Activated CD4-positive, alpha-beta T cell treated with anti-CD3 and anti-CD28 coated beads for 1 hour (primary cell): ENCODE measurements around the gene CDKAL1.

ENCODE experiments used
- DNase-seq: peaks from one replicate; pipeline ENCODE4 v3.0.0-alpha.2; 2020

Gene CDKAL1

GRCh38 chr6:20851795-20852194, 317.5 kb downstream of the CDKAL1 start:
- DNase-seq: no peak

- DNase-seq: no peak
These were observed 319.6 kb downstream of the CDKAL1 start for GRCh38 chr6:20853828-20854227.

GRCh38 chr6:20856681-20857288, 322.5 kb downstream of the CDKAL1 start:
- no peak for DNase-seq

GRCh38 chr6:20861481-20861880, 327.2 kb downstream of the CDKAL1 start:
- DNase-seq: no peak

GRCh38 chr6:20866036-20866435, 331.8 kb downstream of the CDKAL1 start:
- no peak for DNase-seq

DNA sequence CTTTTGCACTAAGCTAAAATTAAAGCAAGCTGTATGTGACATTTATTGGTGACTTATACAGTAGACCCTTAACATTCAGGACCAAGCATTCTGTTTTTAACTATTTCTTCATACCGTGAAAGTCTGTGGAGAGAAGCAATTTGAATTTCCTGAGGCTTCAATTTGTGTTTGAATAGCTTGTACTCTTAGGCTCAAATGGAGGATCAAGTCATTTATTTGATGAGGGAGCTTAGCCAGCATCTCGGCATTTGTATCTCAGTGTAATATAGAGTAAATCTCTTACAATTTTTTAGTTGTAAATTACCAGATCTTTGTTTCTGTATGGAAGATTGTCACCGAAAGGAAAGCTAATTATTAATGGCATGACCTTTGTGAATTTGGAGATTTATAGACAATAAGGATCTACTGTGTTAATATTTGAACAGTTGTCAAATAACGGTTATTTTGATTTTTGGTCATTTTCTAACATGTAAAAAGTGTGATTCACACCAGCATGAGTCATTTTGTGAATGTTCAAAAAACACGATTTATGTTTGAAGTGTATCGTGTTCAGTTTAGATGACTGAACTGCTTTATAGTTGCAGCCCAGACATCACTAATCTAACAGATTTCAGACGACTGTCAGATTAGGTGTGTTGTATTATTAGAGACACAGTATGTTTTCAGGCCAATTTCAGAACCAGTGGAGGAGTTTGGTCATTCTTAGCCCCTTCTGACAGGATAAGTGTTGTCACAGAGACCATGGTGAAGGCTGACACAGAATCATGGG, 332.9 kb downstream of the CDKAL1 start:
- no peak for DNase-seq

- no peak for DNase-seq
These were observed 334.3 kb downstream of the CDKAL1 start for GRCh38 chr6:20868397-20869096.

DNA sequence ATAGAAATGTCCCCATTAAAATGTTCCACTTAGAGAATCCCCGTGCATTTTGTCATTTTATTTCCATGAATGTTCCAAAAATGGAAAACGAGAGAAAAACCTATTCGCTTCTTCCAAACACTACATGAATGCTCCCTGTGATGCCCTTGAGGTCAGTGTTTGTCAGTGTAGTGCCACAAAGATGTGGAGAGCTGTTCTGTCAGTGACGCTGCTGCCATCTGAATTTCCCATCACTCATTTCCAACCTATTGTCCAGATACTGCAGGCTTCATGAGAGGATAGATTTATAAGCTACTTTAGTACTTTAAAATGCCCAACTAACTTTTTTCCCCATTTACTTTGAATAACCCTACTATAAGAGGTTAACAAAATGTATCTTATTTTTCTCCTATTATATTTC, 335.8 kb downstream of the CDKAL1 start:
- DNase-seq: no peak

DNA sequence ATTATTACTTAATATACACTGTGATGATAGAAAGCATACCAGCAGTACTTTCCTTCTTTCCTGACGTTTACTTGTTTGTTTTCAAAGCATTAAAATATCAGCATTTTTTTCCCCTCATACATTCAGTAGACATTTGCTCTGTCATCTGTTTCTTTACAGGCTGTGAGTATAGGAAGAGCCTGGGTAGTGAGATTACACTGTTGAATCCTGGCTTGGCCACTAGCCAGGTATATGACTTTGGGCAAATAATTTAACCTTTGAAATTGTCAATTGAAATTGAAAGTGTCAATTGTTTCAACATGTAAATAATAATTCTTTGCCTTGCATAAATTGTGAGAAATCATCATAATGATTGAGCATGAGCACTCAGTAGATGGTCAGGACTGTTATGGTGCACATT, 336.2 kb downstream of the CDKAL1 start:
- no peak for DNase-seq

GRCh38 chr6:20873425-20874190, 339.4 kb downstream of the CDKAL1 start:
- no peak for DNase-seq

DNA sequence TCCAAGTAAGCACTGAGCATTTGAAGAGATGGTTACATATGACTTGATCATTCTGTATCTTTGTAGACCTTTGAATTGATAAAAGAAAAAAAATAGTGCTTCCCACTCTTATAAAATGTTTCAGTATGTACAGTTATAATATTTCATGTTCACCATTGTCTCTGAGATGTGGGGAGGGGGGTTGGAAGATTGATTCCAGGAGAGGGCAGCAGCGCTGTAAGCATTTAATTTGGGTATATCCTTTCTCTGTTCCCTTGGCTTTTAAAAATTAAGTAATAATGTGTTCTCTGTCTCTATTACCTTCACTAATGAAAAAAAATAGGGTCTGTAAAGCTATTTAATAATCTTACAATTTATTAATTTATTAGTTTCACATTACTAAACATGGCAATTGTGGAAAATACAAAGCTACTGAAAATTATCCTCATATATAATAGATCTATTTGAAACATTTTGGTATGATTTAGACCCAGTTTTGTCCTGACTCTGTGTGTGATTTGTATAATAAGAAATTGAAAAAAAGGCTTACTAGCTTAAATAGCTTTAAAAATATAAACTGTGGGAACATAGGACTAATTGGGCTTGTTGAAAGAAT, 341.2 kb downstream of the CDKAL1 start:
- DNase-seq: no peak

- no peak for DNase-seq
These were observed 341.8 kb downstream of the CDKAL1 start for GRCh38 chr6:20876036-20876435.

DNA sequence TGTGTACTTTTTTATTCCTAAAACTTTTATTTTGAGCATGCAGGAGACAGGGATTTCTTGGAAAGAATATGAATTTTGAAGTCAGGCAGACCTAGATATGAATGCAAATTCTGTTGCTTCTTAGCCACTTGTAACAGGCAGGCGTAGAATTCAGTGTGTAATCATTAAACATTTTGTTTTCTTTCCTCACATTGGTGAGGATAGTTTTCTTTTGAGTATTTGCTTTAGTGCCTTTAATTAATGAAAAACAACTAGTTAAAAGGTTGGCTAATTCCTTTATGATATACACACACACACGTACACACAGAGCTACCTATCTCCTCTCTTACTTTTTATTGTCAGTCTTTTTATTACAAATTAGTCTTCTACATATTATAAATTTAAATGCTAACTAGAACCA, 342.3 kb downstream of the CDKAL1 start:
- no peak for DNase-seq

DNA sequence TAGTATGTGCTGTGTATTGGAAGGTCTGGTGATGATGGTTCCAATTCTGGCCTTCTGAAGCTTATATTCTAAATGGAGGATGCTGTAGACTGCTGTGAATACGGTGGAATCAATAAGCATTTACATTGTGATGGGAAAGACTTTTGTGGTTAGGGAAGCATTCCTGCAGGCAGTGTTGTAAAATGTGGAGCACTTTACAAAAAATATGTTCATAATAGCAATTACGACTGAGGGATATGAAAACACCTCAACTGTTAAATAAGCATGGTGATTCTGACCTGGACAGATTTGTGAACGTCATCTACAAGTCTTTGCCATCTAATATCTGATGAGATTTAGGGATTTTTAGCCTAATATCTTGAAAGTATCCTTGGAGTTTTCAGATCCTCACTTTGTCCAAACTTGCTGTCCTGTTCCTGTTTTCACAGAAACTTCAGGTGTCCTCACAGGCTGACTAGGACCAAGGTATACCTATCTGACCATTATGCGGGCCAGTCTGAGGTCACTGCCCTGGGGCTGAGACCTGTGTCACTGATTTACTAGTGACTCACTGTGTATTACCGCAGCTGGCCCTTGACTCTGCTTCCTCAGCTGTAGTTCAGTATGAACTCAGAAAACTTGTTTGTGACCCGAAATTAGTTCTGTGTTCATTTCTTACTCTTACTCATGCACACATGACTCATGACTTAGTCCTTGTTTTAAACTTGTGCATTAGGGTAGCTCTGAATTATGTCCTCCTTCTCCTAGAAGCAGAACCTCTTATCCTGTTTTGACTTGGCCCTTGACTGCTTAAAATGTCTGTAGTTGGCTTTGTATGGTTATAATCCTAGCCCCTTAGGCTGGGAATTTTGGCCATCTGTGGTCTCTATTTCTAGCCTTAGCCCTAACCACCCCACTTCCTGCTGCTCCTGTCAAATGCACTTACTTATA, 343.0 kb downstream of the CDKAL1 start:
- DNase-seq: no peak

GRCh38 chr6:20879121-20879520, 344.9 kb downstream of the CDKAL1 start:
- no peak for DNase-seq

DNA sequence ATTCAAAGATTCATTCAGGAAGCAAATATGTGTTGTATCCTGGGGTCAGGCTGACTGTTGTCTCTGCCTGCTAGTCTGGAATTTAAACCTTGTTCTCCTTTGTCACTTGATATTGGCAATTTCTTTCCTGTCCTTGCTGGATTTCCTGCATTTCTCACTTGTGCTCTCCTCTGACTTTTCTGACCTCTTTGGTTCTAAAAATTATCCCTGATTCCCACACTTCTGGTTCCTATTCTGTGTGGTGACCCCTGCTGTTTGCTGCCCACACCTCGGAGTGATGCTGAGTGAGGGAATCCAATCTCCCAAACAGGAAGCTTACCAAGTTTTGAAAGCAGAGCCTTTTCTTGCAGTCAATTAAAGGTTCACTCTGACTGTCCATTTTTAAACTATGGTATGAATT, 345.3 kb downstream of the CDKAL1 start:
- no peak for DNase-seq

DNA sequence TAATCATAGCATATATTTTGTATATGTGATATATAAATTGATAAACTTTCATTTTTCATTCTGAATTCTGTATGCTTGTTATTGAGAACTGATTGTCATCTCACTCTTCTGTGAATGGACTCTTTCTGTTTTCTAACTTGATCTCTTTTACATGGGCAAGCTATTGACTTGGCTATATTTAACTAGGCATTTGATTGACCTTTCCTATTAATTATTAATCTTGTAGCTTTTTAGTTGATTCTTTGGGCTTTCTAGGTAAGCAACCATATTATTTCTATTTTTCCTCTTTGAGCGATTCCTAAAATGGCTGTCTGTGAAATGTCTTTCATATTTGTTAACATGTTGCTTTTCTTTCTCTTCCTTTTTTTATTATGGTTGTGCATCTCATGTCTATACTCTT, 347.1 kb downstream of the CDKAL1 start:
- DNase-seq: no peak

GRCh38 chr6:20882014-20882413, 347.8 kb downstream of the CDKAL1 start:
- DNase-seq: no peak

GRCh38 chr6:20885076-20885475, 350.8 kb downstream of the CDKAL1 start:
- no peak for DNase-seq

GRCh38 chr6:20891161-20891560, 356.9 kb downstream of the CDKAL1 start:
- DNase-seq: no peak

DNA sequence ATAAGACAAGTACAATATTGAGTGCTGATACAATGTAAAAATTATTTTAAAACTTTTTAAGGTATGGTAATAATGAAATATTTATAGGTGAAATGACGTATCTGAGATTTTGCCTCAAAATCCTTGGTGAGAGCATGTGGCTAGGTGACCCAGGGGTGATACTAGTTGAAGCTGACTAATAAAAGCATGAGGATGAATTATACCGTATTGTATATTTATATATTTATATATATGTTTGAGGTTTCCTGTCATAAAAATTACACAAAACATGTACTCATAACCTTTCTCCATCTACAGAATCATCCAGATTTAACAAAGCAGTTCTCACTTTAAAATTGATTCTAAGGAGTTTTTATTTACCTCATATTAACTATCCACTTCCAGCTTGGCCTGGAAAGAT, 358.1 kb downstream of the CDKAL1 start:
- DNase-seq: no peak

DNA sequence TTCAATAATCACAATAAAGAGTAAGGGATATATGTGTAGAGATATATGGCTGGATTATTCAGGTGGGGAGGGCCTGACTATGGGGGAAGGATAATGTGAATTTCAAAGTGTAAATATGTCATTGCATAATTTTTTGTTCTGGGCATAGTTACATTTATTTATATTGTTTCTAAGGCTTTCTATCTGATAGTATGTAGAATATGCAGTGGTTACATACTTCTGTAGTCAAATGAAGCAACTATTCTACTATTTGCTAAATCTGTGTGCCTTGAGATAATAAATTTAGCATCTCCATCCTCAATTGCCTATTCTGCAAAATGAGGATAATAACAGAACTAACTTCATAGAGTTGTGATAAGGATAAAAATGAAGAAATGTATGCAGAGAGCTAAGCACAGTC, 359.2 kb downstream of the CDKAL1 start:
- no peak for DNase-seq
